SHP77 treated with DMSO at 0.1 percent for 48 hours (cell line): ENCODE results near the gene NXN.
A peak's percentile ranks its signal among the peaks of the same experiment; 100 is the strongest.
"Not testable (repeated sequence)": the region's sequence is repeated elsewhere in the genome, so short reads cannot be mapped to it uniquely, and the experiment has no call there.

Experiments used
- DNase-seq: peaks from one replicate; lab custom pipeline; 2025; lab: John Stamatoyannopoulos, UW

The NXN gene

DNA sequence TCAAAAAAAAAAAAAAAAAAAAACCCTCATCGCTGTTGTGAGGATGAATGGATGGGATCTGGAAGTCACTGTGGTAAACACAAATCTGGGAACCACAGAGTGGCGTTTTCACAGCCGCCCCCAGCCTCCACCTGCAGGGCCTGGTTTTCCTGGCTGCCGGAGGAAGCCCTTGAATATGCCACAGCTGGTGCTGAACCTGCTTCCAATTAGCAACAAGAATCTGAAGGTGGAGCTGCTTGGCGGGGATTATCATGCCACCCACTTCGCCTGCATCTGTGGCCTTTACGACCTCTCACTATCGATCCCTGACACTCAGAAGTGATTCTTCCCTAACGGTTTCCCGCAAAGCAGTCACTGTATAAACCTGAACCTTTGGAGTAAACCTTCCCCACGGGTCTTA is 181.3 kb downstream of the NXN start:
- DNase-seq: no peak

DNA sequence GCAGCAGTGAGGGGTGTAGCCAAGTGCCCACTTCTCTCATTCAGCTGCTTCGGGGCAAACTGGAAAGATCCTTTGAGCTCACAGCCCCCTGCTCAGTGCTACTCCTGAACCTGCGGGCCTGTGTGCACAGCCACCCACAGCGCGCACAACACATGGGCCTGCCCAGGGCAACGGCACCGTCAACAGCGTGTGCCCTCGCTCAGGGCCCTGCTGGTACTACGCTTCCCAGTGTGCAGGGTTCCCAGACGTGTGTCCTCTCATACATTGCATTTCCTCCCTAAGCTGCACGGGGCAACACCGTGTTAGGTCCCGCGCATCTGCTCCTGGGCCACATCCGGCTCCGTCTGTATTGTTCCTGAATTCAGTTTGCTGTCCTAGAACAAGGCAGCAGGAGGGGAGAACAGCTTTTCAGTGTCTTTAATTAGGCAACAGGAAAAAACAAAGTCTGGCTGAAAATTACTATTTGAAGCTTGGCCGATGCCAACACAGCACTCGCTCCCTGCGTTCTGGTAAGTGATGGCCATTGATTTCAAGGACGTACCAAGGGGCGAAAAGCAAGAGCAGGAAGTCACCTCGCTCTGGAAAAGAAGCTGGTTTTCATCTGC is 182.2 kb downstream of the NXN start:
- DNase-seq: no peak

DNA sequence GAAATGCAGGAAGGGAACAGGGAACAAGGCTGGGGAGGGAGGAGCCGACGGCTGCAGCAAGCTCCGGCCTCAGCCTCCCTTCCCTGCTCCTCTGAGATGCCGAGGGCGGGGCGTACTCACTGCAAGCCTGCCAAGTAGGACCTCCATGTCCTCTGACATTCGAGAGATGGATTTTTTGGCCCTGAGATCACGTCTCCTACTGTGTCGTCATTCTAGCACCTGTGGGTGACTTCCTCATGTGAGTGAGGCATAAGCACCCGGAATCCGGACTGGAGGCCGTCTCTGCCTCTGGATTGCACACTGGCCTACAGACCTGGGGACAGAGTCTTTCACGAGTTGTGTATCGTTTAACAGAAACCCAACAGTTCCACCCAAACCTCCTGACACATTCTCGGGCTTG is 183.0 kb downstream of the NXN start:
- DNase-seq: no peak

GRCh38 chr17:795721-796120 is 183.9 kb downstream of the NXN start:
- no peak for DNase-seq

GRCh38 chr17:795276-795675 is 184.3 kb downstream of the NXN start:
- no peak for DNase-seq

- peak; percentile 77 for DNase-seq
Measured at GRCh38 chr17:794876-795275, 184.7 kb downstream of the NXN start.

GRCh38 chr17:792277-792676 is 187.3 kb downstream of the NXN start:
- no peak for DNase-seq

- no peak for DNase-seq
Measured at GRCh38 chr17:791829-792228, 187.7 kb downstream of the NXN start.

DNA sequence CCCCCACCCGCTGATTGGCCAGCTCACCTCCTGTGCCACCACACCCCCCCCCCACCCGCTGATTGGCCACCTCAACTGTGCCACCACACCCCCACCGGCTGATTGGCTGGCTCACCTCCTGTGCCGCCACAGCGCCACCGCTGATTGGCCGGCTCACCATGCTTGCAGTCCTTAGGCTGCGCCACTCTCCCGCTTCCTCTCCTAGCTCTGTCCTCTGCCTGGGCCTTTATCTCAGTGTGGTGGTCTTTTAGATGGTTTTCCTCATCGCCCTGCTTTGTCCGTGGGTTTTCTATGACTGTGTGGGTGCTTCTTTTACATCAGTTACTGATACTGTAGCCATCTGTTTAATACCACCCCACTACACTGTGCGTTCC is 188.7 kb downstream of the NXN start:
- not testable (repeated sequence) for DNase-seq

GRCh38 chr17:789931-790873 is 189.4 kb downstream of the NXN start:
- not testable (repeated sequence) for DNase-seq

DNA sequence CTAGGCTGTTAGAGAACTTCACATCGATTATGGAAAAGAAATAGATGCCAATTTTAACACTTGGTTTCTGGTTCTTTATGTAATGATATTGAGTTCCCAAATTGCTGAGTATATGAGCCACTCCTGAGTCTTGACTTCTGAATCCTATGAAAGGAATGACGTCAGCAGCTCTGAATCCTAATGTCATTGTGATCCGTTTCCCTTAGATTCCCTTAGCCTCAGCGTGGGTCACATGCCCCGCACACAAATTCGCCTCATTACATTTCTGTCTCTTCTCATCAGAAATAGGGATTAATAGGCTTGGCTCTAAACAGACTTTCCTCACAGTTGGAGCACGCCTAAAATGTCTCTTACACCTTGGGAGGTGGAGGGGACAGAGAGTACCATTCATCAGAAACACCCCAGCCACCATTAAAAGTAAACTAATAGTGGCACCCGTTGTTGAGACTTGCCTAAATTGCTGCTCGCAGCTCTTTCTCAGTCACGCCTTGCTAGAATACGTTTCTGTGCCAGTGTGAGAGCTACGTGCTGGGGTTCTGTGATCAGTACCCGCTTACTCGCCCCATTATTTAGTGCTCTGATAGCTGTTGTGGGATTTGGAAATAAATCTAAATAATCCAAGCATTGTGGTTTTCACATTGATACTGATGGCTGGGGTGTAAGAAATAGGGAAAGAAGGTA is 190.3 kb downstream of the NXN start:
- DNase-seq: no peak

DNA sequence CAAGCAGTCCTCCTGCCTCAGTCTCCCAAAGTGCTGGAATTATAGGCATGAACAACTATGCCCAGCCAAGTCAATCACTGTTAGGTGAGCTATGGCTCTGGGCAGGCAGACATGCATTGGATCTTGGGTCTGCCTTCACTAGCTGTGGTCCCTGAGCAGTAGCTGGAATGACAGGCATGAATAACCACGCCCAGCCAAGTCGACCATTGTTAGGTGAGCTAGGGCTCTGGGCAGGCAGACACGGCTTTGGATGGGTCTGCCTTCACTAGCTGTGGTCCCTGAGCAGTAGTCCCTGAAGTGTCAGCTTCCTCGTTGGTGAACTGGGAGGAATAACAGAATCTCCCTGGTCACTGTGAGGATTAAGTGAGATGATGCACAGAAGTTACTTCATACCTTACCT is 191.0 kb downstream of the NXN start:
- DNase-seq: no peak

- no peak for DNase-seq
Measured at GRCh38 chr17:787641-788221, 191.8 kb downstream of the NXN start.

- not testable (repeated sequence) for DNase-seq
Measured at GRCh38 chr17:785901-786300, 193.7 kb downstream of the NXN start.

- DNase-seq: no peak
Measured at GRCh38 chr17:784143-784542, 195.4 kb downstream of the NXN start.

DNA sequence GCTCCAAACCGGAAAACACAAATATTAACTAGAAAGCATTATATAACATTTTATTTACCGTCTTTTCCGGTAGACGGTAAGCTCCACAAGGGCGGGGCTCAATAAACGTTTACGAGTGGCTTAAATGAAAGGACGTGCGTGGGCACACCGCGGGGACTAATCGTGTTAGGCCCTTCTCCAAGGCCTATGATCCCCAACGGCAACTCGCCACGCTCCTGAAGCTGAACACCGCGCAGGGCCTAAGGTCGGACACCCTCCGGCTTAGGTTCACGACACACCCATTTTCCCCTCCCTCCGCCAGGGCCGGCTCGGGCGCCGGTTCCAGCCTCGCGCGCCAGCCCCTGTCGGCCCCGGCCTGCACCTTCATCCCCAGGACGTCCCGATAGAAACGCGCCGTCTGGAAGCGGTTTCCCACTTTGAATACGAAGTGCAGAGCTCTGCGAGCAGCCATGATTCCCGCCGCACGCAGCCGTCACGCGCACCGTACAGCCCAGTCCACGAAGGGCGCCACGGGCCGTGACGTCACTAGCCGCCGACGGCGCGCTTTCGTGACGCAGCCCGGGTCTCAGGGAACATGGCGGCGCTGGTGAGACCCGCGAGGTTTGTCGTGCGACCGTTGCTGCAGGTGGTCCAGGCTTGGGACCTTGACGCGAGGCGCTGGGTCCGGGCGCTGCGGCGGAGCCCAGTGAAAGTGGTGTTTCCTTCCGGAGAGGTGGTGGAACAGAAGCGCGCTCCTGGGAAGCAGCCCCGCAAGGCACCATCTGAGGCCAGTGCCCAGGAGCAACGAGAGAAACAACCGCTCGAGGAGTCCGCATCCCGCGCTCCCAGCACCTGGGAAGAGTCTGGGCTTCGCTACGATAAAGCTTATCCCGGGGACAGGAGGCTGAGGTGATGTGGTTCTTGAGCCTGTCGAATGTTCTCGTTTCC is 197.5 kb downstream of the NXN start, which contains the start of the genes GLOD4 and MRM3:
GLOD4 (minus strand) TSS at position 476 of the 927 bp plus-strand sequence; CDS start at position 451, 25 bp downstream.
MRM3 (plus strand) TSS at position 549 of the 927 bp plus-strand sequence; CDS start at position 575, 26 bp downstream.
- peak; percentile 72 for DNase-seq

GRCh38 chr17:778096-778495 is 201.5 kb downstream of the NXN start:
- no peak for DNase-seq

- DNase-seq: no peak
Measured at GRCh38 chr17:774313-774584, 205.3 kb downstream of the NXN start.

- DNase-seq: no peak
Measured at GRCh38 chr17:773467-774312, 205.9 kb downstream of the NXN start.

GRCh38 chr17:773016-773415 is 206.6 kb downstream of the NXN start:
- DNase-seq: no peak
